ENCODE results near the gene CACNA1S.

CACNA1S gene

DNA sequence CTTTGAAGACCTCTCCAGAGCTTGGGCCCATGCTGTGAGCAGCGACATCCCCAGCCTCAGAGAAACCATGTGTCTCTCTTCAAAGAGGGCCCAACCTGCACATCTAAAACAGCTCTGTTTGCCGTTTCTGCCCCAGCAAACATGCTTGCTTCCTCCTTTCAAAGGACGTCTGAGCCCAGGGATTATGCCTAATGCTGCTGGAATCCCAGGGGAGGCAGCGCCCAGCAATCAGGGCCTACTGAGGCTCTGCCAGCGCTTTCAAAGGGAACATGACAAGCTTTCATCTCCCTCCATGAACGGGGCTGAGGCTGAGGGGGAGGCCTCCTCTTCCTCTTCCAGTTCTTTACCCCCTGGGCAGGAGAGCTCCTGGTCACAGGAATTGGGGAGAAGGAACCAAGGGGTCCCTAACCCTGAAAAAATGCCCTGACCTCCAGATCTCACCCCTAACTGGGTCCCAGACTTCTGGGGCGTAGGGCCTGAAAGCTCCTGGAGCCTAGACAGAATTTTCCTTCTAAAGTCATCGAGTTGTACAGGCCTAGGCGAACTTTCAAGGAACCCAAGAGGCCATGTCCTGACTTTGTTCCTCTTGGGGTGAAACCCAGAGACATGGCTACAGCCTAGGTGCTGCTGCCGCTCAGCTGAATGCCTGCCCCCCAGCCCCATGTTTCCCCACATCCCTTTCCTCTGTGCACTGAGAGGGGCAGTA, 28.2 kb upstream of the CACNA1S start:
- no peak for DNase-seq

DNA sequence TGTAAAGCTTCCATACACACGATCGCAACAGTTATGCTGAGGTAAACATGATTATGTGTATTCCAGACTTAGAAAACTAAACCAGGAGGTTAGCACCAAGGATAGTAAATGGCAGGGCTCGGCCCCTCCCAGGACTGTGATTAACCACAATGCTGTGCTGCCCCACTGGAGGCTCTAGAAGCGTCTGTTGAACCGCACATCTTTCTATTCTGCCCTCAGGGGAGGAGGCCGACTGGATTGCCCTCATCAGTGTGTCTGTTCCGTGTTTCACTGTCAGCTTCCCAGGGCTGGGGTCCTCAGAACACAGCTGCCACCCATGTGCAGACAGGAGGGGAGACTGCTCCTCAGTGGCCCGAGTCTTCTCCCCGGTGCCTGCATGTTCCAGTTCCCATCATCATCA, 27.5 kb upstream of the CACNA1S start:
- no peak for DNase-seq

DNA sequence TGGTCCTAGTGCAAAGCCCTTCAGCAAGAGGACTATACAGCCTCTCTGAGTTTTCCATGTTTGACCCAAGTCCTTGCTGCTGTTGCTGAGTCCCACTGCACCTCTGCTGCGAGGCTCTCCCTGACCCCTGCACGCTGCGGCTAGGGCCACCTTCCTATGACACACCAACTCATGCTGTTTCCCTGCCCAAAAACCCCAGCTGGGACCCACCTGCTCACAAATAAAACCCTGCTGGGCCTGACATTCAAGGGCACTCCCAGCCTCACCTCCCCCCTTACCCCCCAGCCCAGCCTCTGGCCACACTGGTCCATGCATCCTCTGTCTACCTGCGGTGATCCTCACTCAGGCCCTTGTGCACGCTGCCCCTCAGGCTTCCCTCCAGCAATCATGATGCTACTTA, 27.1 kb upstream of the CACNA1S start:
- no peak for DNase-seq

DNA sequence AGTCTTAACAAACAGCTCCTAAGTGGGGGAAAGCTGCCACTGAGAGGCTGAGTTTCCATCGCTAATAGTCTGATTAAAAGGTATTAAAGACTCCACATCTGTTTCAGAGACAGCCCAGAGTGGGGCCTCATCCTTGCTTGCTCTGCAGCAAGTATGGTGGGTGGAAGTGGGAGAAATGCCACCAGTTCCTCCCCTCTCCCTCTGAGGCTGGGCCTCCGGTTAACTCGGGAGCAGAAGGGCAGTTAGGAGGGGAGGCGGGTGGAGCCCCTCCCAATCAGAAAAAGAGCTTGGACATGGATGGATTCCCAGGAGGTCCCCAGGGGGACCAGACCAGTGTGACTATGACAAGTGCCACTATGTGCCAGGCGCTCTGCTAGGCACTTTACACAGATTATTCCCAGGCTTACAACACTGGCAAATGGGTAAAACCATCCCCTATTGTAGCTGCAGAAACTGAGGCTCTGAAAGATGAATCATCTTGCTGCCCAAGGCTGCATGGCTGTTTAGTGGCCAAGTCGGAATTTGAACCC, 26.1 kb upstream of the CACNA1S start:
- no peak for DNase-seq

DNA sequence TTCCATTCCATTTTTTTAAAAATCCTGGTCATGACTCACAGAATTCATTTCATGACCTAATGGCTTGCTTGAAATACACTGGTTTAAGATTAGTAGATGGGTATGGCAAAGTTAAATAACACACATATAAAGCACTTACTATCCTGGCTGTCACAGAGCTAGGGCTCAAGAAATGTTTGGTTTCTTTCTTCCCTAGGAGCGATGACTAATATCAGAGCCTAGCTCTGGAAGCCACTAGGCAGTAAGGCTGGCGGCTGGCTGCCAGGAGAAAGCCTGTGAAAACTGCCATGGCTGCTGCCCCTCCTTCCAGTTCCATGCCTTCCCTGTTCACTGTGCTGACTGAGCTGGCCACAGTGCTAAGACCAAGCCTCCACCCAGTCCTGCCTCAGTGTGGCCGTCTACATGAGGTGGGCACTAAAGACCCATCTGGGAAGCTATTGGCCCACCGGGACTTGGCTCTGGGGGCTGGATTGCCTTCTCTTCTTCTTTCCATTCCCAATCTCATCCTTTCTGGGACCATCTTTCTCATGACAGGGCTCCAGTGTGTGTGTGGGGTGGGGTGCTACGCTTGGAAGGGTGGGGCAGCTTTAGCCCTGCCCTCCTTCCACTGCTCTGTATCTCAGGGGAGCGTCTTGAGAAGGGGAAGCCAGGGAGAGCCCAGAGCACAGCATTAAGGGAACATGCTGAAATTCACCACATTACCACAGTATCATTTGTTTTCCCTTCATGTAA, 25.5 kb upstream of the CACNA1S start:
- DNase-seq = no peak

DNA sequence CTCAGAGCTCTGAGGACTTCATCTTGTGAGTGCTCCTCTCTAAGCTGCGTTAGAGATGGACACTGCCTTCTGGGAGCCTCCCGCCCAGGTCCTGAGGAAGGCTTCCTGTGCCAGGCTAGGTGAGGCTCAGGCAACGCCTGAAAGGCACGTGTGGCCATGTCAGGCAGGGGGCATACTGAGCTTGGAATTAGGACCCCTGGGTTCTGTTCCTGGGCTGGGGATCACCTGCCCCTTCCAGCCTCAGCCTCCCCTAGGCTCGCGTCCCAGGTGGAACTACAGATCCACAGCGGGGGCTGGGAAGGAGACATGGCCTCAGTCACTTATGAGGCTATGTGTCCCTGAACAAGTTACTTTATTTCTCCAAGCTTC, 24.8 kb upstream of the CACNA1S start:
- DNase-seq = no peak

DNA sequence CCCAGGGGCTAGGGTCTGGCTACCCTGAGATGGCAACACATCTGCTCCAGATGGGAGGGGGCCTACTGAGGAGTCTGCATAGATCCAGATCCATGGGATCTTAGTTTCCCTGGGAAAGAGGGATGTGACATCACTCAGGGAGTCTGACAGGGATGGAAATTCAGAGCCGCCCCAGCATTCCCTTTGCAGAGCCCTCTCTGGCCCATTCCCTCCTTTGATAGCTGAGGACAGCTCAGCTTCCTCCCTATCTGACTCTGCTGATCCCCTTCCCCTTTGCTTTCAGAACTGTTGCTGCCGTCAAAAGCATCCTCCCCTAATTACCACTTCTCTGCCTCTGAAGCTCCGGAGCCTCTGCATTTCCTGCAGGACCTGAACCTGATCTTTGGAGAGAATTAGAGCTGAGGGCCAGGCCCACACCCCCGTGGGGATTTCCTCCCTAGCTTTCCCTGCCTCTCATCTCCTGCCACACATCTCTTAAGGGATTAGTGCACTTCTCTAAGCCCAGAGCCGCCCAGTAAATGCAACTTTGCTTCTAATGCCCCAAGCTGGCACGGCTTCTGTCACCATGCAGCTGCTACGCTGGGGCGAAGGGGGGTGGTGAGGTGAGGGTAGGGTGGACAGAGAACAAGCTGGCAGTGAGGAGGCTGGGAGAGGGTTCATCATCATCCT, 24.3 kb upstream of the CACNA1S start:
- DNase-seq = no peak

DNA sequence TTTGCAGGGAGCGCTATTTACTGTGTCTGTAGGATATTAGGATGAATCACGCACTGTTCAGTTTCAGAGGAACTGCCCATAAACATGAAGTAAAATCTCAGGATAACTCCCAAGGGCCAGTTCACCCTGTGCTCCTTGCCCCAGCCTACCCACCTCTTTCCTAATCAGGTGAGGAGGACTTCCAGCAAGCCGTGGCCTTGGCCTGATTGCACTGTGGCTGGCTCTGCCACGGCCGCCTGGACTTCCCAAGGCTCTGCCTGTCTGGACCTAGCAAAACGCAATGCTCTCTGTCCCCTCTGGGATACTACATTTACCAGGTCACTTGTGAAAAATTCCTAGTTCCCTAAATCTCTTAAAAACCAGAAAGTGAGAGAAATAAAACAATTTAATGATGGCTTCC, 22.2 kb upstream of the CACNA1S start:
- DNase-seq = no peak

DNA sequence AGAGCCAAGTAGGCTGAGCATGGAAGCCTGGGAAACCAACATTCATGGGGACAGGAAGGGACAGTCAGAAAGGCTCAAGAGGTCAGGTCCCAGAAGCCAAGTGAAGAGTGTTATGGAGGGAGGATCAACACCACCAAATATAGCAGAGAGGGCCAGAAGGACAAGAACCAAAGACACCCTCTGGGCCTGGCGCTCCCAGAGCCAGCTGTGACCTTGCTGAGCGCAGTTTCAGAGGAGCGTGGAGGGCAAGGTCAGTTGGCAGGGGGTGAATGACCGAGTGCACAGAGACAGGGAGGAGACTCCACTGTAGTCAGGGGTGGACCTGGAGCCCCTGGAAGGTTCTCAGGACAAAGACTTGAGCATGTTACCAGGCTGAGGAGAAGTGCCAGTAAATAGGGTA, 19.2 kb upstream of the CACNA1S start:
- no peak for DNase-seq

DNA sequence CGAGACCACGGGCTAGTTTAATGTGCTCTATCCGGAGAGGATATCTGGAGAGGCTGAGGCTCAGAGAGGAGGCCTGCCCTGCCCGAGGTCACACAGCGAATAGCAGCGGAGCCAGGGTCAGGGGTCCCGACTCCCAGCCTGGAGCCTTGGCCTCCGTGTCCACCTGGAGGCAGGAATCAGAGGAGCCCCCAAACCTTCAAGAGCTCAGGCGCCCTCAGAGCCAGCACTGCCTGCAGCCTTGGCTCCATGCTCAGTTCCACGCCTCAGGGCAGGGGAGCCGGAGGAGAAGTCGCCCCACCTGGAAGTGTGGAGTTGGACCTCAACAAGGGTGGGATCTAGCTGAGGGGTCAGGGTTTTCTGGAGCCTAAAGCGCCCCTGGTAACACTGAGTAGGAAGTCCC, 16.7 kb upstream of the CACNA1S start:
- no peak for DNase-seq

DNA sequence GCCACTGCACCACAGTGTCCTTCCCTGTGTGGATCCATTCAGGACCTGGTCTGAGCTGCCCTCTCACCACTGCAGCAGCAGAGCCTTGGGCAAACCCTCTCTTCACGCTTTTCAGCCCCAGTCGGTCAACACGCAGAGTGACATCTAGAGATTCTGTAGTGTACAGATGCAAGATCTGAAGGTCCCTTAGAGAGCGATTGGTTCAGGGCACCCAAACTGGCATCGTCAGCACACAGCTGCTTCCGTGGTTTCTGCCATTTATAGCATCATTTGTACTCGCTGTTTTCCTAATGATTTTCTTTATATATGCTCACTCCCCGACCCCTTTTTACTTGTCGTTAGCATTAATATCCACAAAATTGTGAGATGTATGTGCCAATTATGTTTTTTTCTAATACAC, 16.2 kb upstream of the CACNA1S start:
- DNase-seq = no peak

DNA sequence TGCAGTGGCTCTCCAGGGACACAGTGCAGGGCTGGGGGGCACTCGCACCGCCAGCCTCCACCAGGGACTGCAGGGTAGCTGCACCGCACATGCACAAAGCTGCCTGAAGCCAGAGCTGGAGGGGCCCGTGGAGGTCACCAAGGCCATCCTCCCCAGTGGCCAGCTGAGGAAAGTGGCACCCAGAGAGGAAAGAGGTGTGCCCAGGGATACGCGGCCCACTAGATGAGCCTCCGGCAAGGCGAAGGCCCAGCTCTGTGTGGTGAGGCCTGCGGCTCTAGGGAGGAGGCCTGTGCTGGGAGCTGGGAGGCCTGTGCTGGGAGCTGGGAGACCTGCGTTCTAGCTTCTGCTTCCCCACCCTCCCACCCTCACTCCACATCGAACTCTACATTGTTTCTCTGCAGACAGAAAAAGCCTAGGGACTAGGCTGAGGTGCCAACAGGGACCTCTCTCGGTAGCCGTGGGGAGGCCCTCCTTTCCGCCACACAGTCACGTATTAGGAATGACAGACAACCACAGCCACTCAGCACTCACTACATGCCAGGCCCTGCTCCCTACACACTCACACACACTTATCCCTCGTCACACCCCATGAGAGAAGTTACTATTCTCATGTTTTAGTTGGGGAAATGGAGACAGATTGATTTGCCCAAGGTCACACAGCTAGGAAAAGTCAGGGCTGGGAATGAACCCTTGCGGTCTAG, 15.7 kb upstream of the CACNA1S start:
- DNase-seq = no peak

DNA sequence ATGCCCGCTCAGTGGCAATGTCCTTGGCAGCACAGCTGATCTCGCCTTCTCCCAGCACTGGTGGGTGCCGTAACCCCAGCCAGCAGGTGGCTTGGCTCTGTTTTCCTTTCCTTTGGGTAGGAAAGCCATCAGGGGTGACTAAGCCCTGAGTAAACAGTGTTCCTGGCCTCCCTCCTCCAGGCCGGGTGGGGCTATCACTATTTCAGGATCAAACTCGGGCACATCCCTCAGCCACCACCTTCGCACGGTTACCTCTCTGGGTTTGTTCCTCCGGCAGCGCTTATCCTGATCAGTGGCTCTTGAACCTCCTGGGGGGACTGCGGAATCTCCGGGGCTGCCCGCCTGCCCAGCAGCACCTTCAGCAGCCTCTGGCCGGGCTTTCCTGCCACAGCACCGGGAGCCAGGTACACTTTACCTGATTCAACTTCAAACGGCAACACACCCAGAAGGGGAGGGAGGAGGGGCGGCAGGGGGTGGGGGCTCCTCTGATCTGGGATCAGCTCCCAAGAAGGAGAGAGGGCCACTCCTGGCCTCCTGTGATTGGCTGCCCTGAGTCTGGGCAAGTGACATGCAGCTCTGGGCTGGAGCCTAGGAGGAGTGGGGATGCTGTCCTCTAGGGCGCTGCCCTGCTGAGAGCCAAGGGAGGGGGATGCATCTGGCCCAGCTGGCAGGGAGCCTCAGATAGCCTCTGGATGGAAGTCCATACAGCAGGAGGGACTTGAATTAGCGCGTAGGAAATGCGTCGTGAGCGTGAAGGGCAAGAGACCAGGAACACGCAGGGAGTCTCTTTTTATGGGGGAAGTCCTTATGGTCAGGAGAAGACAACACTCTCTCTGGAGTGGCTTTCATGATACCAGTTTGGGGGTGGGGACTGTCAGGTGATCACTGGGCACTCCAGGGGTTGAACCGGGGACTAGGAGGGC, 14.9 kb upstream of the CACNA1S start, which contains the start of gene ASCL5:
Gene ASCL5, minus strand, starts transcription at position 353 of the 923 bp plus-strand sequence. CDS start 11,812 bp downstream, outside the sequence.
- no peak for DNase-seq

DNA sequence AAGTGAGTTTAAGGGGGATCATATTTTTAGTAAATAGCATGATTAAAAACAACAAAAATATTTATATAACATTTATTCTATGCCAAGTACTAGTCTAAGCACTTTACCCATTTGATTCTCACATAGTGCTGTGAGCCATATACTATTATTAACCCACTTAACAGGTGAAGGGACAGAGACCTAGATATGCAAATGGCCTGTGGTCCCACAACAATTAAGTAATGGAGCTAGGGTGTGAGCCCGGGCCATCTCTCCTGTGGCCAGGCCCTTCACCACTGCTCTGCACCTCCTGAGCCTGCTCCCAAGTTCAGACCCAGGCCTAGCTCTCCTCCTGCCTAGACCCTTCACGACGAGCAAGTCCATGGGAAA, 14.2 kb upstream of the CACNA1S start:
- DNase-seq = no peak

DNA sequence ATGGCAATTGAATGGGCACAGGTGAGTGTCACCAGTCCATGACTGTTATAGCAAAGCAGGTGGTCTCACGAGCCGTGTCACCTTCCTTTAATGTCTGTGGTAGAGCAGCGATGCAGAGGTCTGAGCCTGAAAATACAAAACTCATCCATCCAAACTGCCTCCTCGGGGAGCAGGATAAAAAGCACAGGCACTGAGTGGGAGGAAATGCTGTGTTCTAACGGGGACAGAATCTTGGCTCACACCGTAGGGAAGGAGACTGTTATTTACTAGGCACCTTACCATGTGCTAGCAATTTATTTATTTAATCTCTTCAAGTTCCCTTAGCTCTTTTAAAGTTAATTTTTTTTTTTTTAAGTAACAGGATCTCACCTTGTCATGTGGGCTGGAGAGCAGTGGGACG, 13.6 kb upstream of the CACNA1S start:
- DNase-seq = no peak

DNA sequence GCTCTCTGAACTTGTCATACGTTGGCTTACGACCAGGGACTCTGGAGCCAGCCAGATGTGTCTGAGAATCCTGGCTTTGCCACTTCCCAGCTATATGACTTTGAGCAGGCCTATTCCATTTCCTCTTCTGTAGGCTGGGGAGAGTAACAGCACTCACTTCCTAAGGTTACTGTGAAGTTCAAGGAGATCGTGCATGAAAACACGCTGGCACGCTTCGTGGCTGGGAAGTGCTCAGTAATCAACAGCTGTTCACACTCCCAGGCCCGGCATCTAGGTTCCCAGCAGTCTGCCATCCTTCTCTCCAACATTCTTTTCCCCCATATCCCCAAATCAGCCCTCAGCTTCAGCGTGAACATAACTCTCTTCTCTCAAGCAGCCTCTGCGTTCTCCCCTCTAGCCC, 12.8 kb upstream of the CACNA1S start:
- no peak for DNase-seq

DNA sequence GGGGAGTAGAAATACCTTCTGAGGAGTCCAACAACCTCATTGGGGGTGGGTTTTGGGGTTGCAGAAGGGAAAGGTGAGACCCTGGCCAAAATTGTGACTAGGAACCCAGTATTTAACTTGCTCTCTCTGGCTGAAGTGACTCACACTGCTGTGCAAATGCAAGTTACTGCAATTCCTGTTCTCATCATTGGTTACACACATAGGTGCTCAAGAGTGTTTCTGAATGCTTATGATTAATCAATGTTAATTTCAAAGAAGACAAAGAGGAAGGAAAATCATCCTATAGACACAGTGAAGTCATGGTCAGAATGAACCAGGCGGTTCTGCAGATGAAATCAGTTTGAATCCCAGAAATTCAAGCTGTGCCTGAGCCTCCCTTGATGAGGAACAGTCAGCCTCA, 11.6 kb upstream of the CACNA1S start:
- no peak for DNase-seq

DNA sequence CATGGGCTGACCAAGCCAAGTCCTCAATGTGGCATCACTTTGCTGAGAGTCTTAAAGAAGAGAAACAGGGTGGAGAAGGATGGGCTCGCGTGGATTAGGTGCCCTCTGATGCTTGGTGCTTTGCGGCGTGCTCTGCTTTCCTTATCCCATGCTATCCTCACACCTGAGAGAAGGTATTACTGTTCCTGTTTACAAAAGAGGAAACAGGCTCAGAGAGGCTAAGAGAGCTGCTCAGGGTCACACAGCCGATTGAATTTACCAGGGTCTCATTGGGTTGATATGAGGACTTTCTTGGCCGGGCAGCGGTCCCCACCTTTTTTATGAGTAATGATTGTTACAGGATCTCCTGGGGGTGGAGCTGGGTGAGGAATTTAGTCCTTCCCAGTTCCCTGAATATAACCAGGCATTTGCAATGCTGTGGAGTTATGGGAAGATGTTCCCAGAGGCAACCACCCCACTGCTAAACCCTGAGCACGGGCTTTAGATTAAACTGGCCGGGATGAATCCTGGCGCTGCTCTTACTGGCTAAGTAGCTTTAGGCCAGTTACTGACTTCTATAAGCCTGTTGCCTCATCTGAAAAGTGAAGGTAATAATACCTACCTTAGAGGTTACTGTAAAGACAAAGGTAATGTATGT, 10.2 kb upstream of the CACNA1S start:
- DNase-seq = no peak

DNA sequence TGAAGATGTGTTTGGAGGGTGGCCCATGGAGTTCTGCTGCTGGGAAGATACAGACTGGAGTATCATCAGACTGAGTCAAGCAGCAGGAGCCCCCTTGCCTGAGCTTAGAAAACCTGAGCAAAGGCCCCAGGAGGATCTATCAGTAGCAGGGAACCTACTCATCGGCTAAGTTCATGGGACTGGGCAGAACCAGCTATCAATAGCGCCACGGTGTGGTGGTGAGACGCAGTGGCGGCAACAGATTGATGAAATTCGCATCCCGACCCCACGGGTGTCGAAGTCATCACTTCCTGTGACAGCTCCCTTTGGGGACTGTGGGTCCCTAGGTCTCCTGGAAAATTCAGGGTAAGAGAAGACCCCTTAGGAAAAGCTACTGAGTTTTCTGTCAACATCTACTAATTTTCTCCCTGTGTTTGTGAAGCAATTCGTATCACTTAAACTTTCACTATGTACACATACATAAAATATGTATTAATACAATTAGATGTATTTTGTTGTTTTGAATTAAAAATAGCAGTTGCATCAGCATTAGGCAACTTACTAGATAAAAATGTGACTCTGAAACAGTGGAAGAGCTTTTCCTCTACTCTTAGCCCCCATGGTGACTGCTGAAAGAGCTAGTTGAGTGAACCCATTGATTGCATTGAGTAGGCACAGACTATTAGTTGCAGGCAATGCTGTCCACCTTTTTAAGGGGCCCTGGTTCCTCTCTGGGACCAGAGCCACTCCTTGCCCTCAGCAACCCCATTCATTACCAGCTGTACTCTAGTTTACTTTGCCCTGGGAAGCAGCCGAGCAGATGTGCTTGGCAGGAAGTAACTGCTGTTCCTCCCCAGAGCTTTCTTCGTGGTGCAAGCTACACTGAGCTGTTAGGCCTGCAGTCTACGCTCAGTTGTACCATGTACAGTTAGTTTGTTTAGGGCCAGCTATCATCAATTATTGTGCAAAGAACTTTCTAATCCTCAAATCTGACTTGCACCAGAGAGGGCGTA, 7.3 kb upstream of the CACNA1S start:
- DNase-seq = no peak

DNA sequence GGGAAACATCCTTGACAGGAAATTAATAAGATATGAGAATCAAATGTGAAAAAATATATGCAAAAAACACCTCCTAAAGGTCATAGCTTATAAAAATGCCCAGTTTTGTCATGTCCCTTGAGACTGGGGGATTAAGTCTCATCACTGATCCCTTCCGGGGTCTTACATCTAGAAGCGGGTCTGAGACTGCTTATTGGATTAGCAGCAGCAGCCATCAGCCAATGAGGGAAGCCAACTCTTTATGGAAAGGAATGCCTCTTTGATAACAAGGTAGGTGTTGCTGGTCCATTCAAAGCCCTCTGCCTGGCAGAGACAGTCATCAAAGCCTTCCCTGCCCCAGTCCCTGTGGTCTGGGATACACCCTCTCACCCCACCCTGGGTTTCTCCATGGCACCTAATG, 3.9 kb upstream of the CACNA1S start:
- no peak for DNase-seq

Measured in NCI-H187 treated with DMSO at 0.1 percent for 48 hours (cell line).